HFF-Myc (cell line): Measurements from ENCODE around the gene HLA-DQA1.
"Not testable (repeated sequence)": the region's sequence is repeated elsewhere in the genome, so short reads cannot be mapped to it uniquely, and the experiment has no call there.

Experiments
- DNase-seq: peaks from one replicate; pipeline ENCODE4 v3.0.0-alpha.2; 2011; ENCODE audit warnings: low read depth; ENCODE audit errors: extremely low read depth
- H3K4me3 ChIP-seq: replicated peaks from 2 replicates; pipeline ENCODE4 v1.5.1; 2011; ENCODE audit warnings: low read depth, mild to moderate bottlenecking, control low read depth, low read length
- CTCF ChIP-seq: IDR thresholded peaks from 2 replicates; pipeline ENCODE4 v1.5.1; 2012; ENCODE audit warnings: mild to moderate bottlenecking, low read depth, low read length, control low read depth; ENCODE audit errors: missing control alignments

HLA-DQA1 gene

DNA sequence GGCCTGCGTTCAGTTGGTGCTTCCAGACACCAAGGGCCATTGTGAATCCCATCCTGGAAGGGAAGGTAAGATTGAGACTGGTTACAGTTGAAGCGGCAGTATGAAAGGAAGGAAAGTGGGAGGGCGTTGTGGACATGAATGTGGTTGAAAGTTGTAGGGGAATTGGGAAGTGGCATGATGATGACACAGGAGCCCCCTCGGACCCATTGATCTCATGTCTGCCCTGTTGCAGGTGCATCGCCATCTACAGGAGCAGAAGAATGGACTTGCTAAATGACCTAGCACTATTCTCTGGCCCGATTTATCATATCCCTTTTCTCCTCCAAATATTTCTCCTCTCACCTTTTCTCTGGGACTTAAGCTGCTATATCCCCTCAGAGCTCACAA, 5.5 kb downstream of the HLA-DQA1 start:
- DNase-seq: no peak
- TF ChIP-seq CTCF: no peak
- no peak overlapping the region for H3K4me3 ChIP-seq

DNA sequence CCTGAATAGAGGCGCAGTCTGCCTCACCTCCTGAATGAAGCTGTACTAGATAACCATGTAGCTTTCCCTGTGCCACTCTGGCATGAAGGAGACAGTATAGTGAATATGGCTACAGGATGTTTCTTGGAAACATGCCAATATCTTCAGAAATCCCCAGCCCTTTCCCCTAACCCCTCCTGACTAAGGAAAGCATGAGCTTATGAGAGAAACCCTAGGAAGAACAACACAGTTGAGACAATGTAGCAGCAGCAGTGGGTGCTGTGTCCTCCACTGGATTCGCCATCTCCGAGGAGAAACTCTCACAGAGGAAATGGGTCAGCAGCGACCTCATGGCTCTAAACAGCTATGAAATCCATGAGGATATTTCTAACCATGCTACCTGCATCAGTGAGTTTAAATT, 6.7 kb downstream of the HLA-DQA1 start:
- no peak for TF ChIP-seq CTCF

GRCh38 chr6:32645047-32645703, 8.0 kb downstream of the HLA-DQA1 start:
- no peak overlapping the region for H3K4me3 ChIP-seq
- DNase-seq: no peak
- TF ChIP-seq CTCF: no peak

More for the DNA sequence above, 6.7 kb downstream of the HLA-DQA1 start:
- H3K4me3 ChIP-seq: no peak overlapping the region
- no peak for DNase-seq

DNA sequence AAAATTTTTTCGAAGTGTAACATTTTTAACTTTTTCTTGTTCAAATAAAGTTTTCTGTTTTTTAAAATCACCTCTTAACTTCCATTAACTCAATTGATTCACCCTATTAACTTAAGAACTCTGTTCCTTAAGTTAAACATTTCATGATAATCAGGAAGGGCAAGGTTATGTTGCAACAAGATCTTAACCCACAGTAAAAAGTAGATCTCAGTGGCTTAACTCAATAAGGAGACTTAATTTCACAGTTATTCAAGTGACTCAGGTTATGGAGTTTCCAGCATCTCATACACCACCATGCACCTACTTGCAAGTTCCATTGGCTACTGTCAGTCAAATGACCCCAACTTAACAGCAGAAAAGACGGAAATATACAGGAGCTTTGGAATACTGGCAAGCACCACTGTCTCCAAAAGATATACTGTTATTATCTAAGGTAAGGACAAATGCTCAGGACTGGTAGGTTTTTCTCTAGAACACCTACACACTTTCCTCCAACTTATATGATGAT, 18.1 kb downstream of the HLA-DQA1 start:
- H3K4me3 ChIP-seq: no peak overlapping the region
- TF ChIP-seq CTCF: no peak
- DNase-seq: no peak

- H3K4me3 ChIP-seq, DNase-seq: not testable (repeated sequence)
Measured at GRCh38 chr6:32657329-32657728, 20.1 kb downstream of the HLA-DQA1 start.

- H3K4me3 ChIP-seq, DNase-seq: not testable (repeated sequence)
Measured at GRCh38 chr6:32657819-32658218, 20.6 kb downstream of the HLA-DQA1 start.

- no peak for TF ChIP-seq CTCF
- no peak for DNase-seq
- H3K4me3 ChIP-seq: no peak overlapping the region
Measured at GRCh38 chr6:32658268-32658897, 21.2 kb downstream of the HLA-DQA1 start.
